ENCODE results near the gene PAGE2. TPM values are rescaled to one million over a fixed set of nuclear protein-coding genes. Genes with fewer than 3 reads are reported as not detected.
"Not testable (repeated sequence)": the region's sequence is repeated elsewhere in the genome, so short reads cannot be mapped to it uniquely, and the experiment has no call there.

PAGE2 gene
- total RNA-seq, 1 donor from 2014 or later, result not detected

GRCh38 chrX:55107911-55108310, 19.1 kb downstream of the PAGE2 start:
- Histone ChIP-seq H3K4me1 (no peaks in the 10 kb centered on the region), H3K4me3 (no peak overlapping the region), H3K27ac (no peak overlapping the region), H3K27me3 (no peaks in the 10 kb centered on the region), H3K36me3 (no peaks in the 10 kb centered on the region), H3K9me3 (no peaks in the 10 kb centered on the region)
- intact Hi-C loops (cut with DNase I), result no loop called here
- DNase-seq (ENCODE audit: low spot score in 2 of 2), result no peak
- TF ChIP-seq CTCF (IDR thresholded peaks at IDR 0.05), result no peak

- DNase-seq (ENCODE audit: low spot score in 2 of 2), result no peak
- TF ChIP-seq CTCF (IDR thresholded peaks at IDR 0.05), result no peak
- H3K4me3 ChIP-seq, result no peak overlapping the region
- no peaks in the 10 kb centered on the region for H3K4me1 ChIP-seq
- no peaks in the 10 kb centered on the region for H3K27me3 ChIP-seq
- no peaks in the 10 kb centered on the region for H3K9me3 ChIP-seq
- intact Hi-C loops (cut with DNase I), result no loop called here
- H3K27ac ChIP-seq, result peak overlapping the region in 1 of 2 donors; percentile 61
- H3K36me3 ChIP-seq, result no peaks in the 10 kb centered on the region
These were observed 20.5 kb downstream of the PAGE2 start for GRCh38 chrX:55109306-55109705.

GRCh38 chrX:55111578-55112254, 22.9 kb downstream of the PAGE2 start:
- Histone ChIP-seq H3K27ac (no peak overlapping the region), H3K4me3 (no peak overlapping the region), H3K9me3 (no peaks in the 10 kb centered on the region), H3K27me3 (no peaks in the 10 kb centered on the region), H3K36me3 (no peaks in the 10 kb centered on the region), H3K4me1 (no peaks in the 10 kb centered on the region)
- TF ChIP-seq CTCF (IDR thresholded peaks at IDR 0.05), result no peak
- intact Hi-C loops (cut with DNase I), result no loop called here
- DNase-seq (ENCODE audit: low spot score in 2 of 2), result no peak

GRCh38 chrX:55116589-55116988, 27.8 kb downstream of the PAGE2 start:
- H3K9me3 ChIP-seq; H3K36me3 ChIP-seq; intact Hi-C loops (cut with DNase I); H3K27me3 ChIP-seq; H3K4me3 ChIP-seq; H3K4me1 ChIP-seq; H3K27ac ChIP-seq; DNase-seq (ENCODE audit: low spot score in 2 of 2): not testable (repeated sequence)

- no peak overlapping the region for H3K4me3 ChIP-seq
- TF ChIP-seq CTCF (IDR thresholded peaks at IDR 0.05), result no peak
- intact Hi-C loops (cut with DNase I), result no loop called here
These were observed 29.8 kb downstream of the PAGE2 start for GRCh38 chrX:55118574-55118973.

GRCh38 chrX:55119271-55119670, 30.5 kb downstream of the PAGE2 start:
- DNase-seq (ENCODE audit: low spot score in 2 of 2), result no peak
- Histone ChIP-seq H3K27me3 (no peaks in the 10 kb centered on the region), H3K4me1 (no peaks in the 10 kb centered on the region), H3K27ac (no peak overlapping the region), H3K4me3 (no peak overlapping the region), H3K9me3 (no peaks in the 10 kb centered on the region), H3K36me3 (no peaks in the 10 kb centered on the region)
- no peak for TF ChIP-seq CTCF (IDR thresholded peaks at IDR 0.05)
- intact Hi-C loops (cut with DNase I), result no loop called here

More at GRCh38 chrX:55118574-55118973, 29.8 kb downstream of the PAGE2 start:
- Histone ChIP-seq H3K27me3 (no peaks in the 10 kb centered on the region), H3K36me3 (no peaks in the 10 kb centered on the region), H3K4me1 (no peaks in the 10 kb centered on the region), H3K27ac (no peak overlapping the region), H3K9me3 (no peaks in the 10 kb centered on the region)
- DNase-seq (ENCODE audit: low spot score in 2 of 2), result no peak

Data from ascending aorta (tissue), 2 donors.